Measurements from ENCODE around the gene MALRD1.

MALRD1 gene

DNA sequence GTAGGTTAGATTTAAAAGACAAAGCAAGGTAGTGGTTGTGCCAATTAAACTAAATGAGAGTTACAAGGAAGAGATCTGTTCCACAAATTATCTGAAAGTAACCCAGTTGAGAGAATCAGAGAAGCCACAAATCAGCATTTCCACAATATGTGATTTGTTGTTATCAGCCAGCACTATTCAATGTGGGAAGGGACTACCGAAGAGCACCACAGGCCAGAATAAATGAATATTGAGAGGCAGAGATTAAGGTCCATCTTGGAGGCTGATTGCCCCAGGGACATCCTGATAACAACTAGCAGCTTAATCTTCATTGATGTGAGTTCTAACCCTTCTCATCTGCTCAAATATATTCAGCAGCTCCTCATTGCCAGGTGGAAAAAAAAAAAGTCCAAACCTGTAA lies 367.6 kb downstream of the MALRD1 start:
- ChIA-PET CTCF (no interaction called here), POLR2A (ENCODE audit: low non-redundant PET) (no interaction called here)
- no peak for DNase-seq (ENCODE audit: low spot score)
- no peak overlapping the region for H3K27ac ChIP-seq
- TF ChIP-seq, protein P1, sequence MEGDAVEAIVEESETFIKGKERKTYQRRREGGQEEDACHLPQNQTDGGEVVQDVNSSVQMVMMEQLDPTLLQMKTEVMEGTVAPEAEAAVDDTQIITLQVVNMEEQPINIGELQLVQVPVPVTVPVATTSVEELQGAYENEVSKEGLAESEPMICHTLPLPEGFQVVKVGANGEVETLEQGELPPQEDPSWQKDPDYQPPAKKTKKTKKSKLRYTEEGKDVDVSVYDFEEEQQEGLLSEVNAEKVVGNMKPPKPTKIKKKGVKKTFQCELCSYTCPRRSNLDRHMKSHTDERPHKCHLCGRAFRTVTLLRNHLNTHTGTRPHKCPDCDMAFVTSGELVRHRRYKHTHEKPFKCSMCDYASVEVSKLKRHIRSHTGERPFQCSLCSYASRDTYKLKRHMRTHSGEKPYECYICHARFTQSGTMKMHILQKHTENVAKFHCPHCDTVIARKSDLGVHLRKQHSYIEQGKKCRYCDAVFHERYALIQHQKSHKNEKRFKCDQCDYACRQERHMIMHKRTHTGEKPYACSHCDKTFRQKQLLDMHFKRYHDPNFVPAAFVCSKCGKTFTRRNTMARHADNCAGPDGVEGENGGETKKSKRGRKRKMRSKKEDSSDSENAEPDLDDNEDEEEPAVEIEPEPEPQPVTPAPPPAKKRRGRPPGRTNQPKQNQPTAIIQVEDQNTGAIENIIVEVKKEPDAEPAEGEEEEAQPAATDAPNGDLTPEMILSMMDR (conservative IDR thresholded peaks at IDR 0.05; ENCODE audit: low read depth) = no peak

DNA sequence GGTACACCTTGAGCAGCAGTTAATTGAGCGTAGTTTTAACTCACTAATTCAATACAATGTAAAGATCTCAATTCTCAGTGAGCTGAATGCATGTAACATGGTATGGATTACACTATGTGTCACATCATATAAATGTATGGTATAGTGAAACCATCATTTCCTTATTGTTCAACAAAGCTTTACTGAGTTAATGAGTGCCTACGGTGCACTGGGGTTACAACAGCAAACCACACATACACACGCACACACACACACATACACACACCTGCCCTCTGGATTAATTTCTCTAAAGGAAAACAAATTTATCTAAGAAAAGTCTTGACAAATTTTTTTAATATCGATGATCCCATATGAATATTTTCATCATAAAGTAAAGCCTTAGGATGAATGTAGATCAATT lies 369.1 kb downstream of the MALRD1 start:
- DNase-seq (ENCODE audit: low spot score) = no peak
- POLR2A ChIA-PET (ENCODE audit: low non-redundant PET) = no interaction called here
- CTCF ChIA-PET = interaction anchor here (0.7 kb wide), 1 partner anchor 694 kb away, joined by 3 read pairs; no protein-coding TSS in a partner anchor
- TF ChIP-seq, protein P1 (conservative IDR thresholded peaks at IDR 0.05; ENCODE audit: low read depth) = no peak
- H3K27ac ChIP-seq = no peak overlapping the region

DNA sequence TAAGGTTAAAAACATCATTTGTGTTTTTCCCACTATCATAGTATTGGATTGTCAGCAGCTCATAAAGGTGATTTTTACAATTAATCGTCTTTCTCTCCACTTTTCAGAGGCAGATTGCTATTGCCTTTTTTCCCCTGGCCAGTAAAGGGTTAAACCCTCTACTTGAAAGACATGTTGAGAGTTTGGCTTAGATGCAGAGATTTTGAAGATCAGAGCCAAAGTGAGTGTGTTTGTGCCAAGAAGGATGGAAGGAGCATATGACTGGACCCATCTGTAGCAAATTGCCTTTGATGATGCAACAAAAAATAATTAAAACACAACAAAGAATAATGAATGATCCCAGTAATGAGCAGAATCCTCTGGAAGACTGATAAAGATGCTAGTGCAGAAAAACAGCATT lies 373.1 kb downstream of the MALRD1 start:
- TF ChIP-seq, protein P1 (conservative IDR thresholded peaks at IDR 0.05; ENCODE audit: low read depth) = no peak
- DNase-seq (ENCODE audit: low spot score) = no peak
- POLR2A ChIA-PET (ENCODE audit: low non-redundant PET) = no interaction called here
- CTCF ChIA-PET = interaction anchor here (0.5 to 0.8 kb wide), 2 partner anchors 12 to 49 kb away, joined by 3 to 4 read pairs; no protein-coding TSS in a partner anchor
- no peak overlapping the region for H3K27ac ChIP-seq

DNA sequence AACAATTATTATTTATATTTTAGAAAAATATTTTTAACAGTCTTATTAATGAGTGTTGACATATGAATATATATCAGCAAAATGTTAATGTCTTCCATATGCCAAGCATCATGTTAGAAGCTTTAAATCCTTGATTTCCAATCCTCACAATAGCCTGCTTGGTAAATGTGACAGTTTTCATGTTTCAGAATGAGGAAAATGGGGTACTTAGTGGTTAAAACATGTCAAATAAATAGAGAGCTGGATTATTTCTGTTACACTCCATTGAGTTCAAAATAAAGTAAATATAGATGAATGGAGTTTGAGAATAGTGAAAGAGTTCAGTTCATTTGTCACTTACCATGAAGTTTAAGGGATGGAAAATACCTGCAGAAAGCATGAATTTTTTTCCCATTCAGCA lies 377.4 kb downstream of the MALRD1 start:
- TF ChIP-seq, protein P1 (conservative IDR thresholded peaks at IDR 0.05; ENCODE audit: low read depth) = no peak
- POLR2A ChIA-PET (ENCODE audit: low non-redundant PET) = no interaction called here
- no peak for DNase-seq (ENCODE audit: low spot score)
- CTCF ChIA-PET = interaction anchor here (0.6 kb wide), 1 partner anchor 15 kb away, joined by 5 read pairs; no protein-coding TSS in a partner anchor
- H3K27ac ChIP-seq = no peak overlapping the region

DNA sequence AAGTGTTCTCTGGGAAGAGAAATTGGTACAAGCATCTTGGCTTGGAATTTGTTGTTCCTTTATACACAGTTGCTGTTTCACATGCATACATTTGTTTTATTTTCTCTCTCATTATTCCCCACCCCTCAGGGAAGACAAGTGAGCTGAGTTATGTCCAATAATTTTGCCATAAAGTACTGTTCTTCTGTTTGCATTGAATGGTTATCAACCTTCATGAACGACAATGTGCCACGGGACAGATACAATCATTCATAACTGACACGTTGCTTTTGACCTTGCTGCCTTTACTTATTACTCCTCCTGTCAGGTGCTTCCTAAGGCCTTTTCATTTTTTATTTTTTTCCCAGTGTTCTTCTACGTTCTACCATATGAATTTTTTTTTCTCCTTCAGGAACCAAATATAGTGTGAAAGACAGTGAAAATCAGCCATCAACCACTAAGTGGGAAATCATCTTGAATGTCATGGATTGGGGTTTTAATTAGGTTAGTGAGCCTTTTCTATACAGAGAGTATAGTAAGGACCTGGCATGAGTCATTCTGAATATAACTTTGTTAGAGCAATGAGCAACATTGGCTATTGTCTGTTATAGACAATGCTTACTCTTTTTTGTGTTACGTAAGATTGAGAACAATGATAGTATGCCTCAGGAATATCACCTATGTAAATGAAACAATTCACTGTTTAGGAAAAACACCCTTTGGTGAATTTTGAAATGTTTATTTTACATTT lies 383.2 kb downstream of the MALRD1 start:
- DNase-seq (ENCODE audit: low spot score) = no peak
- TF ChIP-seq, protein P1 (conservative IDR thresholded peaks at IDR 0.05; ENCODE audit: low read depth) = no peak
- ChIA-PET CTCF (no interaction called here), POLR2A (ENCODE audit: low non-redundant PET) (no interaction called here)
- H3K27ac ChIP-seq = no peak overlapping the region

DNA sequence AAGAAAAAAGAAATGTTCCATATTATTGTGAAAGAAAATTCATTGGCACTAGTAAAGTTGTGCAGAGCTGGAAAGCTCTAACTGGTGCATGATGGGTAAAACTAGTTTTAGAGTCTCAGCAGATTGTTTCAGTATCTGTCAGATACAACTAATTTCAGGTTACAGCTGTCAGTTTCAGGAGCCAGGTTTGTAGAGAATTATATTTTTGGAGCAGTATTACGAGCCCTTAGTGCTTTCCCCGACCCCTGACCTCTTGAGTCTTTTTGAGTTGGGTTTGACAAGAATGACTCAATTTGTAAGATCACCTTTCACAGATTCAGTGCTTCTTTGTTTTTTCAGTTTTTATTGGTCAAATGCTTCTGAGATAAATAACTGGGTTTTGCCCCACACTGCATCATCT lies 401.3 kb downstream of the MALRD1 start:
- ChIA-PET CTCF (no interaction called here), POLR2A (ENCODE audit: low non-redundant PET) (no interaction called here)
- DNase-seq (ENCODE audit: low spot score) = no peak
- TF ChIP-seq, protein P1 (conservative IDR thresholded peaks at IDR 0.05; ENCODE audit: low read depth) = no peak
- H3K27ac ChIP-seq = no peak overlapping the region
